HCT116 (cell line): ENCODE measurements around the gene EMILIN2. TPM values are rescaled to one million over a fixed set of nuclear protein-coding genes. Genes with fewer than 3 reads are reported as not detected.

ENCODE experiments used
- ATAC-seq: fragments of 200-7000 bp; cut with Tn5 transposase; 2 replicates; pipeline ENCODE4 v1.9.1; 2020; ENCODE audit warnings: mild to moderate bottlenecking, moderate library complexity
- BruUV-seq: library from RNA; stranded (reverse); fragments of 400-500 nt; replicated peaks from 2 replicates; lab custom pipeline; 2021; lab: Mats Ljungman, UMichigan
- CTCF ChIA-PET: fragments of 300-600 bp; sonication (Branson Sonifier 250); formaldehyde crosslinking; loops from one replicate; lab custom pipeline; 2021; ENCODE audit warnings: antibody characterized with exemption; lab: Charles Lee
- POLR2A ChIA-PET: fragments of 300-600, 350-600 bp; sonication (Branson Sonifier 250); formaldehyde crosslinking; loops from one replicate; lab custom pipeline; 2021; ENCODE audit warnings: antibody characterized with exemption; lab: Charles Lee
- RAD21 ChIA-PET, 2 experiments: fragments of 300-600 bp; sonication (Branson Sonifier 250); formaldehyde crosslinking; loops; one replicate each; lab custom pipeline; 2023; ENCODE audit warnings: low total read pairs in 2 of 2; ENCODE audit not compliant: uncharacterized antibody in 2 of 2, unreplicated experiment in 2 of 2, low non-redundant PET in 1 of 2; lab: Charles Lee
- DNase-seq: peaks from one replicate; pipeline ENCODE4 v3.0.0-alpha.2; 2010; ENCODE audit warnings: low read depth, low spot score
- H2AFZ ChIP-seq: fragments of 200-600 bp; shearing (Covaris generic), sonication (generic); 2 replicates; pipeline ENCODE4 v1.6.1; 2017; ENCODE audit warnings: low read depth, mixed run types, mixed read lengths, antibody characterized with exemption, low read length; ENCODE audit not compliant: poor library complexity, severe bottlenecking
- H3K27ac ChIP-seq: 2 replicates; pipeline ENCODE4 v1.5.1; 2012; ENCODE audit warnings: low read depth, low read length
- H3K27me3 ChIP-seq: fragments of 200-600 bp; sonication (generic); 2 replicates; pipeline ENCODE4 v1.6.1; 2016; ENCODE audit warnings: mixed run types, low read length, mixed read lengths; ENCODE audit not compliant: insufficient read depth
- H3K36me3 ChIP-seq, 2 experiments: fragments of 200-500 bp in 1 of 2; fragments of 200-600 bp in 1 of 2; sonication (Bioruptor generic) in 1 of 2; sonication (generic) in 1 of 2; 2 replicates each; pipeline versions ENCODE4 v1.5.1 to v1.6.1; 2014 to 2016; ENCODE audit warnings: low read length in 2 of 2, inconsistent platforms in 1 of 2, mixed read lengths in 1 of 2, mixed run types in 1 of 2; ENCODE audit not compliant: insufficient read depth in 2 of 2, control insufficient read depth in 1 of 2
- H3K4me1 ChIP-seq, 2 experiments: fragments of 200-600 bp in 1 of 2; sonication (generic) in 1 of 2; 2 replicates each; pipeline versions ENCODE4 v1.5.1 to v1.6.1; 2012 to 2017; ENCODE audit warnings: low read length in 2 of 2, inconsistent platforms in 1 of 2, mild to moderate bottlenecking in 1 of 2, mixed read lengths in 1 of 2, mixed run types in 1 of 2, moderate library complexity in 1 of 2; ENCODE audit not compliant: insufficient read depth in 2 of 2, control insufficient read depth in 1 of 2
- H3K4me2 ChIP-seq: fragments of 200-600 bp; sonication (generic); 2 replicates; pipeline ENCODE4 v1.6.1; 2017; ENCODE audit warnings: mixed run types, low read length, mixed read lengths
- H3K4me3 ChIP-seq, 2 experiments: fragments of 200-600 bp in 1 of 2; sonication (generic) in 1 of 2; replicated peaks in 1 of 2; 2 replicates each; pipeline ENCODE4 v1.5.1; 2011 to 2016; ENCODE audit warnings: low read length in 2 of 2, control low read depth in 1 of 2, low read depth in 1 of 2, mild to moderate bottlenecking in 1 of 2, mixed read lengths in 1 of 2, mixed run types in 1 of 2
- H3K79me2 ChIP-seq: fragments of 200-600 bp; sonication (generic); 2 replicates; pipeline ENCODE4 v1.6.1; 2017; ENCODE audit warnings: mild to moderate bottlenecking, mixed run types, low read length, moderate library complexity, mixed read lengths; ENCODE audit not compliant: insufficient read depth
- H3K9ac ChIP-seq: fragments of 200-600 bp; sonication (generic); 2 replicates; pipeline ENCODE4 v1.6.1; 2016; ENCODE audit warnings: low read length, mixed read lengths
- H3K9me2 ChIP-seq: fragments of 200-600 bp; sonication (generic), shearing (Covaris generic); 2 replicates; pipeline ENCODE4 v1.6.1; 2017; ENCODE audit warnings: mixed run types, mild to moderate bottlenecking, moderate library complexity; ENCODE audit not compliant: insufficient read depth
- H3K9me3 ChIP-seq, 2 experiments: fragments of 200-500 bp in 1 of 2; fragments of 200-600 bp in 1 of 2; sonication (Bioruptor generic) in 1 of 2; sonication (generic) in 1 of 2; 2 replicates each; pipeline ENCODE4 v1.6.1; 2014 to 2017; ENCODE audit warnings: low read length in 2 of 2, mixed read lengths in 2 of 2, inconsistent platforms in 1 of 2, low read depth in 1 of 2, mild to moderate bottlenecking in 1 of 2, mixed run types in 1 of 2, moderate library complexity in 1 of 2; ENCODE audit not compliant: control insufficient read depth in 1 of 2, insufficient read depth in 1 of 2
- H4K20me1 ChIP-seq: fragments of 200-600 bp; sonication (generic), shearing (Covaris generic); 2 replicates; pipeline ENCODE4 v1.6.1; 2017; ENCODE audit warnings: mixed run types, mild to moderate bottlenecking, moderate library complexity; ENCODE audit not compliant: insufficient read depth
- ATF3 ChIP-seq: IDR thresholded peaks from 2 replicates; pipeline ENCODE4 v1.6.1; 2012
- CBX3 ChIP-seq: IDR thresholded peaks from 2 replicates; pipeline ENCODE4 v1.6.1; 2012; ENCODE audit warnings: low read depth
- CEBPB ChIP-seq: IDR thresholded peaks from 2 replicates; pipeline ENCODE4 v1.6.1; 2012; ENCODE audit warnings: low read depth
- CTCF ChIP-seq, 3 experiments: fragments of 200-600 bp in 1 of 3; sonication (generic) in 1 of 3; IDR thresholded peaks in 2 of 3; conservative IDR thresholded peaks in 1 of 3; 2 replicates each; pipeline ENCODE4 v1.5.1; 2012 to 2017; ENCODE audit warnings: low read depth in 2 of 3, low read length in 2 of 3, antibody characterized with exemption in 1 of 3, borderline replicate concordance in 1 of 3, control low read depth in 1 of 3, mild to moderate bottlenecking in 1 of 3, mixed read lengths in 1 of 3, mixed run types in 1 of 3, moderate library complexity in 1 of 3; ENCODE audit not compliant: insufficient read depth in 1 of 3
- EGR1 ChIP-seq: IDR thresholded peaks from 2 replicates; pipeline ENCODE4 v1.6.1; 2012; ENCODE audit warnings: low read depth
- EZH2 ChIP-seq: fragments of 200-600 bp; sonication (generic); IDR thresholded peaks from 2 replicates; pipeline ENCODE4 v1.6.1; 2017; ENCODE audit warnings: antibody characterized with exemption, mixed run types
- FOSL1 ChIP-seq: IDR thresholded peaks from 2 replicates; pipeline ENCODE4 v1.6.1; 2012; ENCODE audit warnings: low read depth
- POLR2A ChIP-seq: IDR thresholded peaks from 2 replicates; pipeline ENCODE4 v1.7.0; 2011; ENCODE audit warnings: borderline replicate concordance; ENCODE audit not compliant: insufficient read depth, insufficient read length; ENCODE audit errors: extremely low read depth
- POLR2AphosphoS5 ChIP-seq: IDR thresholded peaks from 2 replicates; pipeline ENCODE4 v1.6.1; 2011; ENCODE audit warnings: mild to moderate bottlenecking, low read depth, low read length, moderate library complexity
- REST ChIP-seq: IDR thresholded peaks from 2 replicates; pipeline ENCODE4 v1.6.1; 2012; ENCODE audit warnings: low read depth
- SP1 ChIP-seq: IDR thresholded peaks from 2 replicates; pipeline ENCODE4 v1.6.1; 2012; ENCODE audit warnings: low read depth
- SRF ChIP-seq: IDR thresholded peaks from 2 replicates; pipeline ENCODE4 v1.6.1; 2012; ENCODE audit warnings: low read depth
- ZBTB33 ChIP-seq: IDR thresholded peaks from 2 replicates; pipeline ENCODE4 v1.6.1; 2011; ENCODE audit warnings: mild to moderate bottlenecking, low read length, moderate library complexity; ENCODE audit not compliant: insufficient replicate concordance; ENCODE audit errors: extremely low read depth
- ZFX ChIP-seq: fragments of 450-650 bp; IDR thresholded peaks from 2 replicates; pipeline ENCODE4 v1.6.1; 2017
- intact Hi-C: fragments of 100-400 bp; cut with micrococcal nuclease; formaldehyde crosslinking; loops from 2 replicates; pipeline ENCODE4 v1.10.0; 2022
- total RNA-seq: library from RNA; stranded (reverse); gene quantifications from one replicate; pipeline ENCODE4 v1.2.1, GENCODE V29; 2021; ENCODE audit not compliant: unreplicated experiment

EMILIN2 gene
- total RNA-seq, 1 experiment from 2014 or later = 23.4 TPM

- TF ChIP-seq EGR1 (no peak), CEBPB (no peak)
- TF ChIP-seq, all 23 proteins: peak for 0
Measured at GRCh38 chr18:2919600-2919999, 72.8 kb downstream of the EMILIN2 start (continued).

- CTCF ChIA-PET = interaction anchor here (1.4 kb wide), 1 partner anchor 326 kb away, joined by 3 read pairs; no protein-coding TSS in a partner anchor
- Histone ChIP-seq H3K9ac (no peak overlapping the region), H3K4me3 (no peak overlapping the region), H3K27ac (no peak overlapping the region), H2AFZ (no peak overlapping the region), H3K4me2 (no peak overlapping the region), H3K4me1 (no peaks in the 10 kb centered on the region), H4K20me1 (no peaks in the 10 kb centered on the region), H3K79me2 (no peaks in the 10 kb centered on the region), H3K36me3 (peaks cover 2 to 13% of the 10 kb centered on the region in 2 experiments; a peak in 3 of 4 replicates), H3K9me2 (no peaks in the 10 kb centered on the region), H3K9me3 (no peaks in the 10 kb centered on the region), H3K27me3 (no peaks in the 10 kb centered on the region)
- intact Hi-C loops = no loop called here
- no peak for TF ChIP-seq EZH2
- no peak for TF ChIP-seq POLR2AphosphoS5
- no peak for TF ChIP-seq EGR1
- TF ChIP-seq FOSL1 = no peak
- TF ChIP-seq CTCF (IDR thresholded peaks at IDR 0.05 in 2 of 3, conservative IDR thresholded peaks at IDR 0.05 in 1 of 3; ENCODE audit: borderline replicate concordance in 1 of 3, insufficient read depth in 1 of 3, low read depth in 2 of 3, low read length in 2 of 3) = no peak
- no peak for TF ChIP-seq SRF
- no peak for TF ChIP-seq REST
- no peak for TF ChIP-seq CBX3
- TF ChIP-seq SP1 = no peak
- TF ChIP-seq POLR2A = no peak
- TF ChIP-seq ZFX = no peak
- no peak for TF ChIP-seq ZBTB33
- TF ChIP-seq ATF3 = no peak
- ATAC-seq (no peak), DNase-seq (no peak)
- RAD21 ChIA-PET = no interaction called here
- no TSS peak for BruUV-seq
- POLR2A ChIA-PET = no interaction called here
Measured at GRCh38 chr18:2920027-2920426, 73.2 kb downstream of the EMILIN2 start.
